ENCODE measurements around the gene KAZALD1.

Gene KAZALD1, protein sequence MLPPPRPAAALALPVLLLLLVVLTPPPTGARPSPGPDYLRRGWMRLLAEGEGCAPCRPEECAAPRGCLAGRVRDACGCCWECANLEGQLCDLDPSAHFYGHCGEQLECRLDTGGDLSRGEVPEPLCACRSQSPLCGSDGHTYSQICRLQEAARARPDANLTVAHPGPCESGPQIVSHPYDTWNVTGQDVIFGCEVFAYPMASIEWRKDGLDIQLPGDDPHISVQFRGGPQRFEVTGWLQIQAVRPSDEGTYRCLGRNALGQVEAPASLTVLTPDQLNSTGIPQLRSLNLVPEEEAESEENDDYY

DNA sequence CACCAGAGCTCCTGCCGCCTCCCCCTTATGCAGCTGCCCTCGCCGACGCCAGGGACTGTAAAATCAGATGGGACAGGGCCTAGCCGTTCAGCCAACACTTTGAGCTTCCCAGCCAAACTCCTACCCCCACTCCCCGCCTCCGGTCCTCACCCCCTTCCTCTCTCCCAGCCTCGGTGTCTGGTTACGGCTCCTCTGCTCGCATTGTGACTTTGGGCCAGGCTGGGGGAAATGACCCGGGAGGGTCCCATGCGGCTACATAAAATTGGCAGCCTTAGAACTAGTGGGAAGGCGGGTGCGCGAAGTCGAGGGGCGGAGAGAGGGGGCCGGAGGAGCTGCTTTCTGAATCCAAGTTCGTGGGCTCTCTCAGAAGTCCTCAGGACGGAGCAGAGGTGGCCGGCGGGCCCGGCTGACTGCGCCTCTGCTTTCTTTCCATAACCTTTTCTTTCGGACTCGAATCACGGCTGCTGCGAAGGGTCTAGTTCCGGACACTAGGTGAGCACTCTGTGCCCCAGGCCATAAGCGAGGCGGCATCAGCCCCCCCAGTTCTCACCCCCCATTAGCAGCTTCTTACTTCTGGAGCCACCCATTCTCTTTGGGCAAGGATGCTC lies at the start of gene KAZALD1:
Gene KAZALD1 (plus strand): TSS at position 366 of the 608 bp plus-strand sequence. CDS start 604 bp downstream, outside the sequence.
- in situ Hi-C loops (cut with MboI; ENCODE audit: low sequenced_read_pairs): no loop called here

DNA sequence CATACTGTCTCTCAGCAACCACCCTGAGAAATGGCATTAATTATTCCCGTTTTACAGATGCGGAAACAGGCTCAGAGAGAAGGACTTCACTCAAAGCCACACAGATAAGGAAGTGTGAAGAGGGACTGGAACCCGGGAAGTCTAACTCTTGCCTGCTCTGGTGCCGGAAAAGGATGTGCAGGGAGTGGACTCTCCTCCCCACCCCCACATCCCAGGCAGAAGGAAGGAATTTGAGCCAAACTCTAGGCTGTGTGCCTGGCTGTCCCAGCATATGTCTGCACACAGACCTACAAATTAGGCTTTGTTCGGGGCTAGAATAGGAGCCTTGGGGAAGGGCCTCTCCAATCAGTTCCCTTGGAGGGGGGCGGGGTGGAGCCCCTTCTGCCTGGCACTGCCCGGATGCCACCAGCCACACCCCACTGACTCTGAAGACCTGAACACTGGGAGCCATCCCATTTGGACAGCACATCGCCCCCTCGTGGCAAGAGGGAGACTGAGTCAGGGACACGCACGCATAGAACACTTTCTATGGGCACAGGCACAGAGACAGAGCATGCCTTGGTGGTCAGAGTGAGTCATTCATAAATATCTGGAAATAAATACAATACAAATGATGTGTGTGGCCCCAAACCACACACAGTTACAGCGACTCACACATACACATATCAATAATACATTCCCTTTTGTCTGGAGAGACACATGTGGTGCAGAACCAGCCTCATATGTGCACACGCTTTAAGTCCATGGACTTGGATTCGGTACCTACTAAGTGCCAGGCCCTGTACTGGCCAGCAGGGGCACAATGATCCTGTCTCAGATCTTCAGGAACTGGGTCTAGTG lies 49.0 kb upstream of the KAZALD1 start:
- in situ Hi-C loops (cut with MboI; ENCODE audit: low sequenced_read_pairs): no loop called here

DNA sequence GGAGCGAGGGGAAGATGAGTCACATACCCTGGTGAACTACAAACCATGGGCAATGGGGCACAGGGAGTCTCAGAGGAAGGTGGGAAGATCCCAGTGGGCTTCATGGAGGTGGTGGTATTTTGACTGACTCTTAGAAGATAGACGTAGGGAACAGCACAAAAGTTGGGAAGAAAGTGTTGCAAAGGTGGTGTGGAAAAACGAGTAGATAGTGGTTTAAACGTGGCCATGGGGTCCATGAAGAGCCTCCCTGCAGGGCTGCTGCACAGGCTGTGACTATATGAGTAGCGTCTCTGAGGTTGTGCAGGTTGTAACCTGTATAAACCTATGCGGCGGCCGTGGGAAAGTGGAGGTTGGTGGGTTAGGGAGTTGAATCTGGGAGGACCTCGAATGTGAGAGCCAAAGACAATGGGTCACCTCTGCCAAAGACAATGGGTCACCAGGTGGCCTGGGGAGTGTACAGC lies 48.4 kb upstream of the KAZALD1 start:
- in situ Hi-C loops (cut with MboI; ENCODE audit: low sequenced_read_pairs): no loop called here

DNA sequence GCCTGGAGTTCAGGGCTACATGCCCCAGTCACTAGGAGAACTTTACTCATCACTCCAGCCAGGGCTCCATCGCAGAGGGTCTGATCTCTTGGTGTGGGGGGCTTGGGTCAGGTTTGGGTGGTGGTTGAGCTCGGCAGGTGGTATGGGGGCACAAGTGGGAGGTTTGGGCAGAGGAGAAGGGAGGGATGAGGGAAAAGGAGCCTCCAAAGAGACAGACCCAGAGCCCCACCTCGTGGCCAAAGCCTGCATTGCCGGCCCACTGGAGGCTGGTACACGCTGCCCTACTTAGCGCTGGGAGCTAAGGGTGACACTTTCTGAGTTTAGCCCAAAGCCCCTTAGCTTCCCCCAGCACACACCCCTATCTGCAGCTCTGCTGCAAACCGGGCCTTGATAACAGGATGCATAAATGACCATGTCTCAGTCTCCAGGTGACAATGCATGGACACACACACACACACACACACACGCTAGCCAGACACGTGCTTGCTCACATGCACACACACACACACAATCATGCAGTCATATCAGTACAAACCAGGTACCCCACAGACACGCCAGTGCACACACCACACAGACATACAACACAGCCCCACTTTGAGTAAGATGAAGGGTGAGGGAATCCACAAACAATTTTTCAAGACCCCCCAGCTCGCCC lies 47.4 kb upstream of the KAZALD1 start:
- in situ Hi-C loops (cut with MboI; ENCODE audit: low sequenced_read_pairs): no loop called here

DNA sequence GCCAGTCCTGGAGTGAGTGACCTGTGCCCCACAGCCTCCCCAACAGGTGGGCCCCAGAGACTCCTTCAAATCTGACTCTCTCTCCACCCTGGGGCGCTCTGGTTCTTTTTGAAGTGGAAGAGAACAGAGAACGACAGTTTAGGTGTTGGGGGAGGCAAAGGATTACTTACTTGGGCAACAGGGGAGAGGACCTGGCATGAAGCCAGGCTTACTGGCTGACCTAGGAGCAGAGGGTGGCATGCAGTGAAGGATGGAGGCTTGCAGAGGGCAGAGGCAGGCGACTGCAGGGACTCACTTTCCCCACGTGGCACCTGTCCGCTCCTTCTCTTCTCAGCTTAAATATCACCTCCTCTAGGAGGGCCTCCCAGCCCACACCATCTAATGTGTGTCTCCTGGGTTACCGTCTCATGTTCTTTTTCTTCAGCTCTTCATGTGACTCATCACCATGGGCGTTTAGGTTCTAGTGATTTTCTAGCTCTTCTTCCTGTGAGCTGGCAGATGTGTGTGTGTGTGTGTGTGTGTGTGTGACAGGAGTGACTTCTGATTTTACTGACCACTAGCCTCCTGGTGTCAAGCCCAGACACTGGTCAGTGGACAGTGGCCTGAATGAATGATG lies 46.7 kb upstream of the KAZALD1 start:
- in situ Hi-C loops (cut with MboI; ENCODE audit: low sequenced_read_pairs): no loop called here

DNA sequence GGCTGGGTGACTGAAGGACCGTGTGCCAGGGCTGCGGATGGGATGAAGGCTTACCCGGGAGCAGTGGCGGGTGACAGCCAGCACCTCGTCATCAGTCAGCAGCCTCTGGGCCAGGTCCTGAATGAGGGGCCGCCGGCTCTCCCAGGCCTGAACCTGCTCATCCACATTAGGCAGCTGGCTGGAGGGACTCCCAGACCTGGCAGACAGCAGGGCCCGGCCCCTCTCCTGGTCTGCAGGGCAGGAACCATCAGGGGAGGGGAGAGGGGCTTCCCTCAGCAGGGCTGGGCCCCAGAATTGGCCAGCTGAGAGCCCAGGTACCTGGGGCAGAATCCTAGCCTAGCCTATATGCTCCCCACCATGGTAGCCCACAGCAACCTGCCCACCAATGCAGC lies 46.2 kb upstream of the KAZALD1 start:
- in situ Hi-C loops (cut with MboI; ENCODE audit: low sequenced_read_pairs): no loop called here

DNA sequence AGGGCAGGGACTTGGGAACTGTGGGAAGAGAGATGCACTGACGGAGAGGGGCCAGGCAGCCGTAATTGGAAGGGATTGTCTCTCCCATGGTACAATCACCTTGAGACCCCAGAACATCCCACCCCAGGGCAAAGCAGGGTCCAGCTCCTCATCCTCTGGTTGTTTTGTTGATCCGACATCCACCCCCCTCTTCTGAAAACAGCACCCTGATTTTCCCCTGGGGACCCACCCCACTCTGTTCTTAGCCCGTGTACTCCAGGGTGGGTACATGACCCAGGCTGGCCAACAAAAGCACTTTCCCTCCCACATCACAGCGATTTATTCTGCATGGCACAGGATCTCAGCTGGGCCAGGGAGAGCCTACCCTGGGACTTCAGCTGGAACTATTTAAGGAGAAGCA lies 45.0 kb upstream of the KAZALD1 start:
- in situ Hi-C loops (cut with MboI; ENCODE audit: low sequenced_read_pairs): no loop called here

DNA sequence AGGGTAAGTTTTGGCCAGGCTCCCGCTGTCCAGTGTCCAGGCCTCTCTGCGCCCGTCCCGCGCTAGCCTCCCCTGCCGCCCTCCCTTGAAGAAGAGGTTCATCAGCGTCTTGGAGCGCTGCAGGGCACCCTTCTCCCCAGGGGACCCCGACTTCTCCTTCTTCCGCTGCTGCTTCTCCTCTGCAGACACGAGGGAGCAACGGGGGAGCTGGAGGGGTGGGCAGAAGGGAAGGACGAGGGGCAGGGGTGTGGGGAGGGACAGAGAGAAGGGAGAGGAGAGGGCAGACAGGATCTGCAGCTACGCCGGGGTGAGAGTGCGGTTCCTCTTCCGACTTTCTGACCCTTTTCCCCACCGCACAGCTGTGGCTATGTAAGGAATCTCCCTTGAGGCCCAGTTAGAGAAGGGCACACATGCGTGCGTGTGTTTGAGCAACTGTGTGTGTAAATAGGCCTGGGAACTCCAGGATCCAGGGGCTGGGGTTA lies 43.6 kb upstream of the KAZALD1 start:
- in situ Hi-C loops (cut with MboI; ENCODE audit: low sequenced_read_pairs): no loop called here

DNA sequence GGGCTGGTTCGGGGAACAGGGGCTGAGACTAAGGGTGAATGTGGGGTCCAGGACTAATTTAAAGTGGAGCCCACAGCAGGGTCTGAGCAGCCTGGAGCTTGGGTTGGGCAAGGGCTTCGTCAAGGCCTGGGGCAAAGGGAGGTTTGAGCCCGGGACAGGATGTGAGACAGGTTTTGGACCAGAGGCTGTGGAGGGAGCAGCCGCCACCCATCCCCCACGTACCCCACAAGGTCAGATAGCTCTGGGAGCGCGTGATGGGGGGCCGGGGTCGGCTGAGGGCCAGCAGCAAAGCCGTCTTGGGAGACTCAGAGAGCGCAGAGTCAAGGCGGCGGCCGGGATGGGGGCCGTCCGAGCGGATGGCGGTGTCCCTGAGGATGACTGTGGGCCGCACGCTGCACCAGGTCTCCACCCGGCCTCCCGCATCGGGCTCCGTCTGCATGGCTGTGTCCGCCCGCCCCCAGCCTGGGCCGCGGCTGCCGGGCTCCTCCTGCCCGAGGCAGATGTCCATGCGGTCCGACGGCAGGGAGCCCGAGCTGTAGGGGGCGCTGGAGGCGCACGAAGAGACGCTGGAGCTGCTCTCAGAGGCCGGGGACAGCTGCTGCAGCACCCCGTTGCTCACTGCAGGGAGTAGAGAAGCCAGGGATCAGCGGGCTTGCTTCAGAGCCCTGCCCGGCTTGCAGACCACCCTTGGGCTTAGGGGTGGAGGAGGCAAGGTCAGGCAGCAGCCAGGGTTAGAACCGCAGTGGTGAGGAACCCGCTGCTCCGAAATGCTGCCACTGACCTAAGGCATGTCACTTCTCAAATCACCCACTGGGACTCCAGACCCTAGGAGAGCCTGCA lies 43.0 kb upstream of the KAZALD1 start:
- in situ Hi-C loops (cut with MboI; ENCODE audit: low sequenced_read_pairs): no loop called here

DNA sequence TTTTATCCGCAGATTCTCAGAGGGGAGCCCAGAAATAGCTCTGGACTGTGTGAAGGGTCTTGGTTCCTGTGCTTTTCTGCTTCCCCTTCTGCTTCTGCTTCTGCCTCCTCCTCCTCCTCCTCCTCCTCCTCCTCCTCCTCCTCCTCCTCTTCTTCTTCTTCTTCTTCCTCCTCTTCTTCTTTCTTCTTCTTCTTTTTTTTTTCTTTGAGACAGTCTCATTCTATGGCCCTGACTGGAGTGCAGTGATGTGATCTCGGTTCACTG lies 42.4 kb upstream of the KAZALD1 start:
- in situ Hi-C loops (cut with MboI; ENCODE audit: low sequenced_read_pairs): no loop called here

DNA sequence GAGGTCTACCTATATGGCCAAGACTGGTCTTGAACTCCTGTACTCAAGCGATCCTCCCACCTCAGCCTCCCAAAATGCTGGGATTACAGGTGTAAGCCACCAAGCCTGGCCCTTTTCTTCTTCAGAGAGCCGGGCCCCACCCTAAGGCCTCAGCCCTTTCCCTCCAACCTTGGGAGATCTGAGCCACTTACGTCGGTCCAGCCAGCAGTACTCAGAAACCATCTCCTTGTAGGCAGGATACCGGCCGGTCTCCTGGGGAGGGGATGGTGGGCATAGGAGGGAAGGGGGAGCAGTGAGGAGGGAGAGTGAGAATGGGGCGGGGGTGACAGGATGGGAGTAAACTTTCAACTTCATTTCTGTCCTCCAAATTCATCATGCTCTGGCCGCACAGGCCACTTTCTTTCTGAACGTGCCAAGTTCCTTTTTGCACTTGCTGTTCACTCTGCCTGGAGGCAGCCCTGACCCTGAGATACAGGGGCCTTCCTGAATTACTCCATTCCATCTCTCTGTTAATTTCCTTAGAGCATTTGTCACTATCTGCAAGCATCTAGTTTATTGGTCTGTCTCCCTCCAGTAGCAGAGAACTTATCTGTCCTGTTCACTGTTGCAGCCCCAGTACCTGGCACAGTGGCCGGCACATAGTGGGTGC lies 41.2 kb upstream of the KAZALD1 start:
- in situ Hi-C loops (cut with MboI; ENCODE audit: low sequenced_read_pairs): no loop called here

DNA sequence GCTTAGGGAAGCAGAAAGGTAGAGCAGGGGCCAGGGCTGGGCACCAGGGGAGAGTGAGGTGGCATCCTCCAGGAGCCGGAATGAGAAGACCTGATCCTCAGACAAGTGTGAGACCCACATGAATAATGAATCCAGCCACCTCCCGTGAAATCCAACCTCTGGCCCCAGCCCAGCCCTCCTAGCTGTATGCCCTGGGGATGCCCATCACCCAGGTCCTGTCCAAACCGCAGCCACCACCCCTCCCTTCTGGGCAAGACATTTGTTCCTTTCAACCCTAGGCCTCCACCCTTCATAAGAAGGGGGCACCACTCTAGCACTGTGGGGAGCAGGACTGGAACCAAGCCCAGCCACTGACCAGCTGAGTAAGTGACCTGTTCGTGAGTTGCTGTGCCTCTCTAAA lies 40.5 kb upstream of the KAZALD1 start:
- in situ Hi-C loops (cut with MboI; ENCODE audit: low sequenced_read_pairs): no loop called here

DNA sequence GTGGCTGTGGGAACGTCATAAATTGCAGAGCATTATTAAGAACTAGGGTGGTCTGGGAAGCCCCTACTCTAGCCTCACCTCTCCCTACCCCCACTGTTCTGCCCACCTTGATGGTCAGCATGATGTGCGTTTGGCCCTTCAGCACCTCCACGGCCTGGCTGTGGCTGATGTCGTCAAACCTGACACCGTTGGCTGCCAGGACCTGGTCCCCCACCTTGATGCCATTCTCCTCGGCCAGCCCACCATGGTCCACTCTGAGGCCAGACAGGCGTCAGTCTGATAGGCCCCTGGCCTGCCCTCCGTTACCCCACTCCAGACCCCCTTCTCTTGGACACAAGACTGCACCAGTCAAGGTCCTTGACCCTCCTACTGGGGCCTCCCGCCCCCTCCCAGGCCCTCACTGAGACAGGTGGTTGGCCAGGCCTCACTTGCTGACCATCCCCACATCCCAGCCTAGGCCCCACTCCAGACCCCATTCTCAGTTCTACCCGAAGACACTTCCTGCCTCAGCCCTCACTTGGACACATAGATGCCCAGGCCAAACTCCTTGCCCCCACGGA lies 40.0 kb upstream of the KAZALD1 start:
- in situ Hi-C loops (cut with MboI; ENCODE audit: low sequenced_read_pairs): no loop called here

DNA sequence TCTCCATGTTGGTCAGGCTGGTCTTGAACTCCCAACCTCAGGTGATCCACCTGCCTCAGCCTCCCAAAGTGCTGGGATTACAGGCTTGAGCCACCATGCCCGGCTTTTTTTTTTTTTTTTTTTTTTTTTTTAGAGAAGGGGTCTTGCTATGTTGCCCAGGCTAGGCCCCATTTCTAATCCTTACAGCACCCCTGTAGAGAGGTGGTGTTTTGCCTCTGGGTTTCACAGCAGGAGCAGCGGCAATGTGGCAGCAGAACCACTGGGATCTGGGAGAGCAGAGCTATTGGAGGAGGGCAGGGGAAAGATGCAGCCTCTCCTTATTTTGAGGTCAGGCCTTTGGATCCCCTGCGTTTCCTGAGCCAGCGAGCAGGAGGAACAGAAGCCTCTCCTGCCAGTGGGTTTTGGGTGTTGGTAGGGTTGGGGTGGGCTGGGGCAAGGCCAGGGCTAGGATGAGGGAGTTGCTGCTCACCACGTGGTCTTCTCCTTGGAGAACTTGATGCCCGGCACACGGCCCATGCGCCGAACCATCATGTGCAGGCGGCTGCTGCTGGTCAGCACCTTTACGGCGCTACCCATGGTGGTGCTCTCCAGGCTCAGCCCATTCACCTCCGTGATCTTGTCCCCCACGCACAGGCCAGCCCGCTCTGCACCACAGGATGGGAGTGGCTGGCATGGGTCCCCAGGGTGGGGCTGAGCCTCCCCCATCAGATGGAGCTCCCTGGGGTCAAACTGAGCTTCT lies 38.7 kb upstream of the KAZALD1 start:
- in situ Hi-C loops (cut with MboI; ENCODE audit: low sequenced_read_pairs): no loop called here

DNA sequence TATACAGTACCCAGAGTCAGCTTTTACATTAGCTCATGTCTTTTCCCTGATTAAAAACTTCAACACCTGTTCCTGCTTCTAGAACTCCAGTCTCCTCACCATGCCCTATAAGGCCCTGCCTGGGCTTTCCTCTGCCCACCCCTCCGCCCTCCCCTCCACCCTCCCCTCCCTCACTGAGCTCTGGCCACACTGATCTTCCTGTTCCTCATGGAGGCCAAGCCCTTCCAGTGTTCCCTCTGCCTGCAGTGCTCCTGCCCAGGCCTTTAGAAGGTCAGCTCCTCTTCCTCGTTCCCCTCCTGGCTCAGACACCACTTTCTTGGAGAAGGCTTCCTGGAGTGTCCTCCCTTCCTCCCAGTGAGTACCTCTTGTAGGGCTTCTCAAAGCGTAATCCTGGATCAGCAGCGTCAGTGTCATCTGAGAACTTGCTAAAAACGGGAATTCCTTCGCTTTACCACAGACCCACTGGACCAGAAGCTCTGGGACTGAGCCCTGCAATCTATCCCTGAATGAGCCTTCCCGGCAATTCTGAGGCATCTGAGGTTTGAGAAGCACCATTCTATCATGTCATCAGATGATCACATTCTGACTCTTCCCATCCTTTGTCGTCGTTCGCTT lies 34.6 kb upstream of the KAZALD1 start:
- in situ Hi-C loops (cut with MboI; ENCODE audit: low sequenced_read_pairs): no loop called here

DNA sequence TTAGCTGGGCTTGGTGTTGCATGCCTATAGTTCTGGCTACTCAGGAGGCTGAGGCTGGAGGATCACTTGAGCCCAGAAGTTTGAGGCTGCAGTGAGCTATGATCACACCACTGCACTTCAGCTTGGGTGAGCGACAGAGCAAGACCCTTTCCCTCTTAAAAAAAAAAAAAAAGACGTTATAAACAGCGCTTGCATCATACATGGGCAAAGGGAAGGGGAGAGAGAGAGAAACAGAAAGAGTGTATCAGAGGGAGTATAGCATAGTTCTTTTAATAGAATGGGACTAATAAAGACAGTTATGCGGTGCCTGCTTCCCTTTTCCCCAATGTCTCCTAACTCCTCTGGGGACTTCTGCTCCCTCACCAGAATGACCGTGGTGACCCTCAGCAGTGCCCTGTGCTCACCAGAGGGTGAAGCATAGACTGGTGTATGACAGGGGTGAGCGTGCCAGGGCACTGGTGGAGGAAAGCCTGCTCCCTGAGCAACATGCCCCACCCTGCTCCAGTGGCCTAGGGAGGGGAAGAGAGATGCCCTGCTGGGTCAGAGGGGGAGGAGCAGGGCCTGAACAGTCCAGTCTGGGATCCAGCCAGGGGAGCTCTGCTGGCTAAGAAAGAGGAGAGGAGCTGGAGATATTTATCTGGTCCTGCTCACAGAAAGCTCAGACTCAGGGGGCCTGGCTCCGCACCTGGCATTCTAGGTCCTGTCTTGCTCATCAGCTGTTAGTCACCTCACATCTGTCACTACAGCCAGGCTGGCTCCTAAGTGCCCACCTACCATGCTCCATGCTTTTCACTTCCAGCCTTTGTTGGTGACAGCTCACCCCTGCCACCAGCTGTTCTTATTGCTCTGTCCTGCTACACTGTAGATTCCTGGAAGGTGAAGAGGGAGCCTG lies 33.1 kb upstream of the KAZALD1 start:
- in situ Hi-C loops (cut with MboI; ENCODE audit: low sequenced_read_pairs): no loop called here
